CD4-positive, alpha-beta T cell treated with Interleukin-6 at 100 ng/mL for 8 hours (primary cell): ENCODE results near the gene CTXND1.

Experiments
- DNase-seq: peaks from one replicate; pipeline ENCODE4 v3.0.0-alpha.2; 2020; ENCODE audit warnings: mixed read lengths, low spot score

The CTXND1 gene

DNA sequence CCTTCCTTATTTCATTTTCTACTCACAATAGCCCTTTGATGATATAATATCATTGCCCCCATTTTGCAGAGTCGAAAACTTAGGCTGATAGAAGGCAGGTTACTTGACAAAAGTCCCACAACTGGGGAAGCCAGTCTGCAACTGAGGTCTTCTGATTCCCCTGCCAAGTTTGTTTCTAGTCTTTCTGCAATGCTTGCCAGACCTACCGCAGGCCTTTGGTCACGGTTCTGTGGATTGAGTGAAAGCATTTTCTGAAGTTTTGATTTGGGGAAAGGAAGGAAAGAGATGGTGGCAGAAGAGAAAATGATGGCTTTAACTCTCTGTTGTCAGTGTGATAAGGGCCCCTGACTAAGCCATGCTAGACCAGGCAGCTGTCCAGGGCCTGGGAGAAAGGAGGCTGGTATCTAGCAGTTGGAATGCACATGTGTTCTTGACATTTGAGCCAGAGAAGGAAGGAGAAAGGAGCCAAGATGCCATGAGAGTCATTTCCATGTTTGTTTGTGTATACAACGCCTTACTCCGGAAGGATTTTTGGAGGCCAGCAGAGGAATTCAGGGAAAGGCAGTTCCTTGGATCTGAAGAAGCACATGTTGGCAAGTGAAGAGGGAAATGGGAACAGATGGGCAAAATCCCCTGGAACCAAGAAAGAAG is 69.3 kb downstream of the CTXND1 start:
- no peak for DNase-seq

DNA sequence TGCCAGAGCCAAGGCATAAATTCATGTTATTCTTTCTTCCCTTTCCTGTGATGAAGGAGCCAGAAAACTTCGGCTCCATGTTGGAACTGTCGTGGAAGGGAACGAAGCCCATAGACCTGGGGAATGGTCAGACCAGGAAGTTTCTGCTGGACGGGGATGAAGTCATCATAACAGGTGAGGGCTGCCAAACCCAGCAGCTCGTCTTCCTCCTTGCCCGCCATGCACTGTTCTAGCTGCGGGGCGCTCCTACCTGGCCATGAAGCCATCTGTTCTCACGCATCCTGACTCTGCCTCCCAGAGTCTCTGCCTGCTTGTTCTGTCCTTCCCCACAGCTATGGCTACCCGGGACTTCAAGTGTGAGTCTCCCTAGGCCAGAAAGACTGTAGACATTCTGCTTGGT is 71.0 kb downstream of the CTXND1 start:
- no peak for DNase-seq

DNA sequence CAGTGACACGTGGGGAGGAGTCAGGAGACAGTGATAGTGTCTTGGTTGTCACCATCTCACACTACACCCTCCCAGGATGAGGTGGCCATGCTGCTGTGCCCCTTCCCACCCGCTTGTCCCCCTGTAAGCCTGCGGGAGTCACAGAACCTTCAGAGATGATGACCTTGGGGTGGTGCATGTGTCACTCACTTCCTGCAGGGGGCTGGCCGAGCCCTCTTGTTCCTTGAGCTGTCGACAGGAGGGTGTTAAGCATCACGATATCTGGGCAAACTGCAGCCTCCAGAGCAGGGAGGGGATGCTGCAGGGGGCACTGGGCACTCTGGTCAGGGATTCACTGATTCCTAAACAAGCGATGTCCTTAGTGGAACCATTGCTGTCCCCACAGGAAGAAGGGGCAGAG is 71.5 kb downstream of the CTXND1 start:
- DNase-seq, result no peak

DNA sequence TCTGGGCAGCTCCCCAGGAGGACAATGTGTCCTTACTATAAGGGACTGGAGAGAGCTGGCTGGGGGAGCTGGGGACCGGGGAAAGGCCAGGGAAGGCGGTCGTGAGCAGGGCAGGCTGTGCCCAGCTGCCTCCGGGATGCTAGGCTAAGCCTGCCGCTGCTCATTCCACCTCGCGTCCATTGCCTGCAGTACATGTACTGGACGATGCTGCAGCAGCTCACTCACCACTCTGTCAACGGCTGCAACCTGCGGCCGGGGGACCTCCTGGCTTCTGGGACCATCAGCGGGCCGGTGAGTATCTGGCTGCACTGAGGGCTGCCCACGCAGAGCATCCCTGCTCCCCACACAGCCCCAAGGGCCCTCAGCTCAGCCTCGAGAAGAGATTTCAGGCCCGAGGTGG is 72.1 kb downstream of the CTXND1 start:
- DNase-seq, result no peak

DNA sequence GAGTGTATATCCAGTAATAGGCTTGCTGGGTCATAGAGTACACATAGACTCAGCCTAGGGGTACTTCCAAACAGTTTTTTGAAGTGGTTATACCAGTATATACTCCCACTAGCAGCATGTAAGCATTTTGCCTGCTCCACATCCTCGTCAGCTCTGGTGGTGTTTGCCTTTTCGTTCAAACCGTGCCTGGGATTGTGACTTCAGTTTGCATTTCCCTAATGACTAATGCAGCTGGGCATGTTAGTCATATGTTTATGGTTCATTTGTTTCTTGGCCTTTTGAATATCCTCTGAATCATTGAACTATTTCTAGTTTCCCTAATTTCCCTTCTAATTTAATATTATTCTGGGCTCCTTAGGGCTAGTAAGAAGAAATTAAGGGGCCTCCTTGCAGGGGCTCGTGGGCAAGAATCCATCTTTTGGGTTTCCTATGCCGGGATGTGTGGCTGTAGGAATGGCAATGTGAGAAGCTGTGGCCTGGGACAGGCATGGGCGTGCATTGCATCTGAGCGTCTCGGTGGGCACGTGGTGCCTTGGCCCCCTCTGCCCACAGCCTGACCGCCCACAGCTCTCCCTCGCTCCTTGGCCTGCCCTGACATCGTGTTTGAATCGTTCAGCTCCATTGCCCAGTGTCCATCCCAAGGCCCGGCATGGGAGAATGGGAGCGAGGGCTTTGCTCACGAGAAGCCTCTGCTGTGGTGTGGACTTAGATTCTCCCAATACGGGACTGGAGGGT is 72.8 kb downstream of the CTXND1 start:
- DNase-seq, result no peak

DNA sequence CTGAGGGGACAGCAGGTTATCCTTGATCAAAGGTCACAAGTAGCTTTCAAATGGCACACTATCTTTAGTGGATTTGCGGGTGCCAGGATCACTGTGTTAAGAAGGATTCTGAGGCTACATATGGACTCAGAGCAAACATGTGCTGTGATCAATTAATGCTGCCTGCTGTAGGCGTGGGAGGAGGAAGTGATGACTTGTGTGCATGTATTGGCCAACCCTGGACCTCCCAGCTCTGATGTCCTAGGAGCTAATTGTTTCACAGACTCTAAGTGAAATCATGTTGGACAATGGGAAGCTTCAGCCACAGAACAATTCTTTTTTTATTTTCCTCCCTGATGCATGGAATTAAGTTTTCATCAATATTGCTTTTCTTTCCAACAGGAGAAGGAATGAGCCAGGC is 74.9 kb downstream of the CTXND1 start:
- no peak for DNase-seq

DNA sequence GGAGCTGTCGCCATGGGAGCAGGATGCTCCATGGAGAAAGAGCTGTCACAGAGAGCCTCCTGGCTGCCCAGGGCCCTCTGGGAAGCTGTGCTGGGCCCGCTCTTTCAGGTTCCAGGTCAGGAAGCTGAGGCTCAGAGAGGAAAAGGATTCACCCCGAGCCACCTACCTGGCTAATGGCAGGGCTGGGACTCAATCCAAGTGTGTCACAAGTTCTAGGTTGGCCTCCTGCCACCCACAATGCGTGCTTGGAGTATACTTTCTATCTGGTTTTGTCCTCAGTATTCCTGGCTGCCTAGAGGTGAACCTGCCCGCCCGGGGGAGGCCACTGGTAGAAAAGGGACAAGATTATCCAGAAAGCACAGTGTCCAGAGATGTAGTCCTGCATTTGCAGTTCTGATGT is 75.6 kb downstream of the CTXND1 start:
- no peak for DNase-seq

DNA sequence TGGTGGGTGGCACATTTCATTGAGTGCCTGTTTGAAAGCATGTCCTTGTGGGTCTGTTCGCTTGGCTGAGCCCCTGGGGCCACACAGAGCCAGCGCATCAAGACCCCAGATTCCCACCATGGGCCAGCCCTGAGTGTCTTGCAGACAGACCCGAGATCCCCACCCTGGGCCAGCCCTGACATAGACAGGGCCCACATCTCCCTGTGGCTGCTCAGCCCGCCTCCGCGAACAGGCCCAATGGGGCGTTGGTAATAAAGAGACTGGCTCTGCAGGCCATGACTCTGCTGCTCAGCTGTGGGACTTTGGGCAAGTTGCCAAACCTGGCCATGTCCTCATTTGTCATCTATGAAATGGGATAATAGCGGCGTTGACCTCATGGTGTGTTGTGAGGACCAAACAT is 76.6 kb downstream of the CTXND1 start:
- DNase-seq, result no peak

DNA sequence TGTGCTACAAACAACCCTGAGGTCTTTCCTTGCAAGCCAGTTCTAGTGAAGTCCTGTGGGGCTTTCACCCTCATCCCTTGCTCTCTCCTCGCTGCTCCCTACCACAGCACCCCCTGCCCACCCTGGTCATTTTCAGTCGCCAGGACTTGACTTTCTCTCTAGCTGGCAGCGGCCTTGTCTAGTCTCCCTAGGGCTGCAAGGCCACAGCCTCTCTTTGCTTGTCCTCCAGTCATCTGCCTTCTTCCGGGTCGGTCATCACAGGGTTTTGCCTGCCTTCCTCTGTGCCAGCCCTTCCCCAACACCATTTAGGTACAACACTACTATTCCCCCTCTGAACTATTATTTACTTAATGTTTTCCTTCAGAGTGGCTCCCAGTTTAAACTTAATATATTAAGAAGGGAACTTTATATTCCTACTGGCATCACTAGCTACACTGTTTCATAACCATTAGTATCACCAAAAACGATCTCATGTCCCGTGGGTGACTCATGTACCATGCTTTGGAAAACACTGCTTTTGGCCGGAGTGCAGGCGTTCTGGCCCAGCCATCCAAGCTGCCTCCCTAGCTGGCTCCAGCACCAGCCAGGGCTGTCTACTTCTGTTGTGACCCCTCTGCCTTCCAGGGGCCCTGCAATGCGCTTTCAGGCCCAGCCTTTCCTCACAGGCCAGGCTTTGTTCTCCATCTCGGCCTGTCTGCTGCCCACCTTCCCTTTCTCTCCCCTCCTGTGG is 77.8 kb downstream of the CTXND1 start:
- DNase-seq, result no peak

DNA sequence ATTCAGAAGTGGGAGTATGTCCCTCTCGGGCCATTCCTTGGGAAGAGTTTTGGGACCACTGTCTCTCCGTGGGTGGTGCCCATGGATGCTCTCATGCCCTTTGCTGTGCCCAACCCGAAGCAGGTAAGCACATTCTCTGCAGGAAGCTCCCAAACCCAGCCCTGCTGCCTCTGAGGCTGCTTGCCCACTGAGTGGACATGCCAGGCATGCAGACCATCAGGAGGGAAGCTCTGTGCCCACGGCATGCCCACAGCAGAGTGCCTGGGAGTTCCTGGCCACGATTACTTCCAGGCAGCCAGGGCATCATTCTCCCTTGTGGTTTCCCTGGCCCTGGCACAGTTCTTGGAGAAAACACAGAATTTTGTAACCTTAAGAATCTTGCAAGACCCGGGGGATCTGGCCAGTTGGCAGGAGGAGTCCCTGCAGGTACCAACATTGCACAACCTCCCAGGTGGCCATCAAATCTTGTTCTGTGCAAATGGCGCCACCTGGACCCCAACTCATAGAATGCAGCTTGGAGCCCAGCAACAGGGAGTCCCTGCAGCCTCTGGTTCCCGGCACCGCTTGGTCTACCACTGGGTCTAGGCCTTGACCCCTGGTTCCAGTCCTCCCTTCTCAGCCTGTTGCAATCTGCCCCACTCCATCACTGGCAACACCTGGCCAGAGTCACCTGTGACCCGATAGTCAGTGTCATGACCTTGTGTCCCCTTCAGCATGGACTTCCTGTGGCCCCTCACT is 78.8 kb downstream of the CTXND1 start:
- DNase-seq, result peak; percentile 65

DNA sequence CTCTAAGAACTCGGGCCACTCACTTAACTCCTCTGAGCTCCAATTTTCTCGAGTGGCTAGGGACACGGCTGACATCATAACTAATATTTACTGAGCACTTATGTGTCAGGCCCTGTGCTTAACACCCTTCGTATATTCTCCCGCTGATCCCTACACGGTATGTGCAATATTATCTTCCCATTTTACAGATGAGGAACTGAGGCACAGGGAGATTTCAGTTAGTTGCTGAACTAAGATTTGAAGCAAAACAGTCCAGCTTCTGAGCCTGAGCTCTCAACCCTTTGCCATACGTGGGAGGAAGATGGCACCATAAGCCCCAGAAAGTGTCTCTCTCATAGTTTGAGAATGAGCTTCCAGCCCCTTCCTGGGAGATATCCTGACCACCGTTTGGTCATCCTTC is 79.6 kb downstream of the CTXND1 start:
- no peak for DNase-seq

DNA sequence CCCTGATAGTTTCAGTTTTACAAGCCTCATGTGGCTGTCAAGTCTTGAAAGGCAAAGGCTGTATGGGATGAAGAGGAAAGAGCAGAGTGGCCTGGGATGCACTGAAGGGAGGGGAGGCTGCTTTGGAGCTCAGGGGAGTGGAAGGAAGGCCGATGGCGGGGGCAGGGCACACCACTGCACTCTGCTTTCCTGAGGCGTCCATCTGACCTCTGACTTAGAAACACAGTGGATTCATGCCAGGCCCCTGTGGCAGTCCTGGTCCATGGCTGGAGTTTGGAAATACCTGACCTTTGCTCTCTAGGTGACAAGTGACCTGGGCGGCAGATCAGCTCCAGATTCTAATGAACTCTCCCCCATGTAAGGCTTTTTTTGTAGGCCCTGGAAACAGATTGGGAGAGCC is 80.2 kb downstream of the CTXND1 start:
- no peak for DNase-seq

DNA sequence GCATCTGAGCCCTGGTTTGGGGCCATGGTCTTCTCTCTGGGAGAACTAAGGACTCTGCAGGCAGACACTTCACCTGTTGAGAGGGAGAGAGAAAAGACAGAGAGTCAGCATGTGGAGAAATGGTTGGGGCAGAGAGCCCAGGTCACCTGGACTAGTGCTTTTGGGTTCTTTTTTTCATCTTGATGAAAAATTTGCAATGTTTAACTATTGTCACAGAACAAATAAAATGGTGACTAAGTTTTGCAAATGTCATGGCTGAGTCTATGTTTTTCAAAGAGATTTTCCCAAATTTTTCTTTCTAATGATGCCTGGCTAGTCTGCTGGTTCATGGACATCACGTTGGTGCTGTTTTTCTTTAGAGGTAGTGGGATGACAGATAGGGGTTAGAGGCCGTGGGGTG is 81.4 kb downstream of the CTXND1 start:
- DNase-seq, result no peak

DNA sequence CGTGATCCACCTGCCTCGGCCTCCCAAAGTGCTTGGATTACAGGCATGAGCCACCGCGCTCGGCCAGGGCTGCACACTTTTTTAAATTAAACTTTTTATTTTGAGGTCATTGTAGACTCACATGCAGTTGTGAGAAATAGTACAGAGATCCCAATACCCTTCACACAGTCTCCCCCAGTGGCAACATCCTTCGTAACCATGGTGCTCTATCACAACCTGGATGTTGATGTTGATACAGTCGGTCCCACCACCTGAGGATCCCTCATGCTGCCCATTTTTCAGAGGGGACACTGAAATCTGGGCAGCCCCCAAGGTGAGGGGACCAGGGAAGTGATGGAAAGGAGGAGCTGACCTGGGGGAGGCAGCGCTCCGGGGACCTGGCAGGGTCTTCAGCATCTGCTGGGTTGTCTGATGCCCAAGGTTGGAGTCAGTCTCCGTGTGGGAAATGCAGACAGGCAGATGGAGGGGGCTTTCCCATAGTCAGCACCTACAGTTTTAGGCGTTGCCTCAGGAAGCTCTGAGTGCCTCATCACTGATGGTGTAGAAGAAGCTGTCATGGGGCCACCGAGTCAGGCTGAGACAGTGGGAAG is 82.2 kb downstream of the CTXND1 start:
- DNase-seq, result no peak

DNA sequence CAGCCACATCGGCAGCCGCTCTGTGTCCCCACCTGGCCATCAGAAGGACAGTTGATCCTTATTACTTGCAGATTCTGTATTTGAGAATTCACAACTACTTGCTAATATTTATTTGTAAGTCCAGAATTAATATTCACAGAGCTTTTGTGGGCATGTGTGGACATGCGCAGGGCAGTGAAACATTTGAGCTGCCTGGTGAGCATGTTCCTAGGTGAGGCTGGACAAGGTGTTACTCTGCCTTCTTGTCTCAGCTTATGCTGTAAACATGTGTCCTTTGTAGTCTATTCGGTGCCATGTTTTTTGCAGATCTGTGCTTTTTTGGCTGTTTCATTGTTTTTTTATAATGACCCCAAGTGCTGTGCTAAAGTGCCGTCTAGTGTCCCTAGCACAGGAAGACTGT is 83.6 kb downstream of the CTXND1 start:
- DNase-seq, result no peak

DNA sequence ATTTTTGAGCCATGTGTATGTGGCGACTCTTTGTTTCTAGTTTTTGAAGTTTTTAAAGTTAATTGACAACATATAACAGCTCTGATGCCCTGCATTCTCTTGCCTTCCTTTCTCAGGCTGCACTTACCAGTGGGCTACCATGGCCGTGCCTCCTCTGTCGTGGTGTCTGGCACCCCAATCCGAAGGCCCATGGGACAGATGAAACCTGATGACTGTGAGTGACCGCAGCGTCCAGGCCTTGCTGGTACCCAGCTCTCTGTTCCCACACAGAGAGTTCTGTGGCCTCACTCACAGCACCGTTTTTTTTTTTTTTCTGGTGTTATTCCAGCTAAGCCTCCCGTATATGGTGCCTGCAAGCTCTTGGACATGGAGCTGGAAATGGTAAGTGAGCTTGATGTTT is 84.1 kb downstream of the CTXND1 start:
- no peak for DNase-seq

DNA sequence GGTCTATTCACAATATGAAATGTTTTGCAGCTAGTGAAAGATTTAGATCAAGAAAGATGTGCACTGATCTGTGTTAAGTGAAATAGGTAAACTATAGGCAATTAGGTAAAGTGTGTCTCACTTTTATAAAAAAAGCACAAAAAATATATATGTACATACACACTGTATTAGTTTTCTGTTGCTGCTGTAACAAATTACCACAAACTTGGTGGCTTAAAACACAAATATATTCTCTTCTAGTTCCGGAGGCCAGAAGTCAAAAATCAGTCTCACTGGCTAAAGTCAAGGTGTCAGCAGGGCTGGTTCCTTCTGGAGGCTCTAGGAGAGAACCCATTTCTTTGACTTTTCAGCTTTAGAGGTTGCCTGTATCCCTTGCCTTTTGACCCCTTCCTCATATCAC is 88.1 kb downstream of the CTXND1 start:
- no peak for DNase-seq

DNA sequence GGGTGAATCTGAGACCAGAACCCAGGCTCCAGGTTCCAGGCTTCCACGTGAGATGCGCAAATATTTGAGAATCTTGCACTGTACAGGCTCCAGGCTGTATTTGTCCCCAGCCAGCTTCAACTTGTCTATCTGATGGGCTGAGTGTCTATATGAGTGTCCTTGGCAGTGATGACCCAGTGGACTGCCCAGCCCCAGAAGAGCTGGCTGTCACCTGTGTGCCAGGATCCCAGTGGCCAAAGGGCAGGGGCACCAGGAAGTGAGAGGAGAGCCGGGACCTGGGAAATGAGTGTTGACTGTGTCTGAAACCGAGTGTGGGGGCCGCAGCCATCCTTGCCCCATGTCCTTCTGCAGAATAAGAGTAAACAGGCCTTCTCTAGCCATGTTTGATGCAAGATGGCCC is 88.8 kb downstream of the CTXND1 start:
- no peak for DNase-seq

DNA sequence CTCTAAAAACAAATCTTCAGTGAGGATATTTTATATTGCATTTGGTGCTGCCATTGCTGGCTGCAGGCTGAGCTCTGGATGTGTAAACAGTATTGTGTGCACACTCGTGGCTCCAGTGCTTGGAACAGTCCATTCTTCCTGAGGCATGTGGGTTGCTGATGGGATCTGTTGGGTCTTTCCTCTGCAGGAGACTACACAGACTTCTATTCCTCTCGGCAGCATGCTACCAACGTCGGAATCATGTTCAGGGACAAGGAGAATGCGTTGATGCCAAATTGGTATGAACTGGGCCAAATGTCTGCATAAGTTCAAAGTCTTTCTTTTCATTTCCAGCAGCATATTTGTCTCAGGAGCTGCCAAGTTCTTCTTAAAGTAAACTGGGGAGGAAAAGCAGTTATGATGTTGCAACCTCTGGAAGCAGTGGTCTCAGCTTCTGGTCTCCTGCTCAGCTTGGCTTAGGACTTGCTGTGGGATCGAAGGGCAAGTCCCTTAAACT is 89.9 kb downstream of the CTXND1 start:
- DNase-seq, result no peak

DNA sequence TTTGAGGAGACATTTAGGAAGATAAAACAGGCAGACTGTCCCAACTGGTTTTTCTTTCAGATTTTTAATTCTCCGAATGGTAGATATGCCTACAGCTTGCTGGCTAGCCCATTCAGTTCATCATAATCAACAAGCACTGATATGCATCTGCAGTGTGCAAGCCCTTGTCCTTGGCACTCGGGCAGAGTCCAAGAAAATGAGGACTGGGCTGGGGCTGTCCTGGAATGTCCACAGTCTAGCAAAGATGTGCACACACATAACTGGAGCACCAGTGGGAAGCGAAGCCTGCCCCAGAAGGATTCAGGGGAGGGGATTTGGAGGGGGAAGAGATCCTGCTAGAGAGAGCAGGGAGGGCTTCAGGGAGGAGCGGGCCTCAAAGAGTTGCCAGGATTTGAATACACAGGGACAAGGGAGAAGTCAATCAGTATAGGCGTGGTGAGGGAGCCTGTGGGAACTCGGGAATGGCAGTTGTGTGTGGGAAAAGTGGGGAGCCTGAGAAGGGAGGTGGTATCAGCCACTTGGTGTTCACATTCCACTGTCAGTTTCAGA is 90.5 kb downstream of the CTXND1 start:
- no peak for DNase-seq

DNA sequence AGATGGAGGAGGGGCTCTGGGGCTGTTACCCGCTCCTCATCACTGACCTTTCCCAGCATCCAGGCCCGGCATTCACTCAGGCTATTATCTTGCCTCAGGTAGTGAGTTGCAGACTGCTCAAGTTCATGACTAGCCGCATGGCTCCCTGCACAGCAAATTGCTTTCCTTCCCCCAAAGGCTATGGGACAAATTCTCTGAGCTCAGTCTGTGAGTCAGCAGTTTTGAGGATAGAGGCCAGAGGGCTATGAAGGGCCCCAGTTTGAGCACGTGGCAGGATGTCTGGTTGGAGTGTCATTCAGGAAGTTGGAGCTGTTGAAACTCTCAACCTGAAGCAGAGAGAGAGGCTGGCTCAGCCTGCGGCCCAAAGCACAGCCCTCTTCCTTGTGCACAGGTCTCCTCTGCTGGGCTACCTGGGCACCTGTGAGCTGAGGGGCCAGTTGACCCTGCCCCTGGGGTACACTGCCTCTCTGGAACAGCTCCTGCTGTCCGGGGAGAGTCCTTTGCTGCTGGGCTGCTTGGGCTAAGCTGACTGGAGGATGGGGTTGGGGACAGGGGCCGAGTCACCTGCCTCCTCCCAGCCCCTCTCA is 91.3 kb downstream of the CTXND1 start:
- peak; percentile 27 for DNase-seq
